ENCODE data around the gene BMPR1B.
"Not testable (repeated sequence)": the region's sequence is repeated elsewhere in the genome, so short reads cannot be mapped to it uniquely, and the experiment has no call there.

Gene BMPR1B

DNA sequence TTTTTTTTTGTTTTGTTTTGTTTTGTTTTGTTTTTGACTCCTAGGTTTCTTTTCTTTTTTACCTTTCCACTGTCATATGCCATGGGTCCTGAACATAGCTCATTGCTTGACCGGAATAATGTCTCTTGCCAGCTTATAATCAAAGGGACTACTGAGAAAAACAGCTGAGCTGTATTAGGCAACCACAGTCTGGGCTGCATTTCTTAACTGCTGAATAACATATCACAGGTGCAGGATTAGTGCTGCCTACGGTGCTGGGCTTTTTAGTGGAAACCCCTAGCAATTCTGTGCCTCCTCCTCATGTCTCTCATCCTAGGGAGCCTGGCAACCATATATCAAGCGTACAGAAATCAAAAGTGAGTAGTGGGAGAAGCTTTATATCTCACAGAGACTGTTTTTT lies 333.5 kb downstream of the BMPR1B start:
- no peak for DNase-seq (ENCODE audit: low spot score)

DNA sequence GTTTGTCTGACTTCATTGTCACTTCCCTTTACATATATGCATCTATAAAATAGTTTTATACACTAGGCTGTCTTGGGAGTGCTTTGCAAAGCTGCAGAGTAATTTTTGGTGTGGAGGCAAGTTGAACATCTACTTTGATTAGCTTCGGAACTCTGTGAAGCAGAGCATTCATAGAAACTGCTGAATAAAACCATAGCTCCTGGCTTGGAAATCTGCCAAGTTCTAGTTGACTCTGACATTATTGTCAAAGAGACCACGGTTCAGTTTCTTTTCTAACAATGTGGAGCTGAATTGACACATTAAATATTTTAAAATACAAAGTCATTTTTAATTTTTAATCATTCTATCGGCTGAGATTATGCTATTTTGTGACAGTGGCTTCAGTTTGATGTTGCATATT lies 335.0 kb downstream of the BMPR1B start:
- no peak for DNase-seq (ENCODE audit: low spot score)

DNA sequence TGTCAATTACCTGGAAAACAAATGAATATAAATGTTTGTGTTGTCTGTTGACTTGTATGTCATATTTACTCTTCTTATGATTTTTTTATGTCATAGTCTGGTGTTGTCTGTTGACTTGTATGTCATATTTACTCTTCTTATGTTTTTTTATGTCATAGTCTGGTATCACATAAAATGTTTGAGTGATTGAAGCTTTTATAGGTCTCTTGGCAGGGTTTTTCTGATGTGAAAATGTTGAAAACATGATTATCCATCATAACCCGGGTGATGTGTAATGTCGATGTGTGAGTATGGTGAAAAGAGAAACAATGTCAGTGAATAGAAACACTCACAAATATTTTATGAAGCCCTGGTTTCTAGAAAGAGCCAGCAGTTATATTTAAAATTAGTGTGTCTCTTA lies 335.7 kb downstream of the BMPR1B start:
- no peak for DNase-seq (ENCODE audit: low spot score)

DNA sequence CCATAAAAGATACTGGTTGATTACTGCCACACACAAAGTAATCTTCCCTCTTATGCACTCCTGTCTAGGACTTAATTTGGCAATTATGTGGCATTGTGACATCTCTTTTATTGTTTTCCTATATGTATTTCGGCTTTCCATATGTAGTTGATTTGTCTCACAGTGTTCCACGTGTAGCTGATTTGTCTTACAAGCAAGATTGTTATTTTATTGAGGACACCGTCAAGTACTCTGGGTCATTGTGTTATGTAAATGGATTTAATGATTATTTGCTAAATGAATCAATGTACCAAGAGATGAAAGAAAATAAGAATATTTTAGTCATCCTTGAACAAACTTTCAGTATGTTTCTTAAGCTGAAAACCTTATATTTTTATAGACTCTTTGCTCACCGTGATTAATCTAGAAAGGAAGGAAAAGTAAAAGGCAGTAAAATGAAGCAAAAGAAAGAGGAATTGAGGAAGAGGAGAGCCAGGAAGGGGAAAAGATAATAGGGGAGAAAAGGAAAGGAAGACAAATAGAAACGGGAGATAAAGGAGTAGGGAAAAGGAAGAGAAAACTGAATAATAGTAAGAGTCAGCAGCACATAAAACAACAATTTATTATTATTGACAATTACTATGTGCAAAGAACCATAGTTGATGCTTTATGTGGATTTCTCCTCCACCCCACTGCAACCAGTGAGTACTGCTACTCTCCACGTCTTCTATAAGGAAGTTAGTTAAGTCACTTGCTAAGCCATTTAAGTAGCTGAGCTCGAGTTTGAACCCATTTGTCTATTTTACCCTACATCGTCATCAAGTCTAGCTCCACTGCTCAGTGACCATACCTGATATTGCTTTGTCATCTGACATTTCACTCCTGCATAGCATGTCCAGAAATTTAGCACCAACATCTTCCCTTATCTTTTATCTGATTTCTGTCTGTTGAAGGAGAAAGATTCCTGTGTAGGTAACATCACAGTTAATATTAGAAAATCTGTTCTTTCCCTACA lies 336.5 kb downstream of the BMPR1B start:
- DNase-seq (ENCODE audit: low spot score): no peak

DNA sequence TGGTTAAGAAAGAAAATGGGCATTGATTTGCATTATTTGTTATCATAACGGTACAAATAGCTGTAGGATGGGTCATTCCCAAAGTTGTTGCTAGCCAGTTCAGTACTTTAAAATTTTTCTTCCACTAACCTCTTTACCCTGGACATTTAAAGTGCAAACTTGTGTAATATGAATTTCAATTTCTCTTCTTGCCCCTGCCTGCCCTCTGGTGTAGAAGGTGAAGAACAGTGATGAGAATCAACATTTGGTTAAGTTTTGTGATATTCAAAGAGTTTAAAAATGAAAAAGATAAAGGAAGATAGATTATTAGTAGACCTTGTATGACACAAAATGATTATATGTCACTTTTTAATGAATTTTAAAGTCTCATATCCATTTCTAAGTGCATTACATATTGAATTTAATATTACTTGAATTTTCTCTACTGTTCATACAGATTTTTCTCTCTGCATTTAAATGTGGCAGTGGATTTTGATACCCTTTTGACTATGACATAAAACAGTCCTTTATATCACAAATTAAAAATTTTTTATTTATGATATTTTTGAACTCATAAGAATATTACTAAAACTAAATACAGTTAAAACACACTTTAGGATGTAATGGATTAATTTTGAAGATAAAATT lies 337.7 kb downstream of the BMPR1B start:
- peak; percentile 13 for DNase-seq (ENCODE audit: low spot score)

DNA sequence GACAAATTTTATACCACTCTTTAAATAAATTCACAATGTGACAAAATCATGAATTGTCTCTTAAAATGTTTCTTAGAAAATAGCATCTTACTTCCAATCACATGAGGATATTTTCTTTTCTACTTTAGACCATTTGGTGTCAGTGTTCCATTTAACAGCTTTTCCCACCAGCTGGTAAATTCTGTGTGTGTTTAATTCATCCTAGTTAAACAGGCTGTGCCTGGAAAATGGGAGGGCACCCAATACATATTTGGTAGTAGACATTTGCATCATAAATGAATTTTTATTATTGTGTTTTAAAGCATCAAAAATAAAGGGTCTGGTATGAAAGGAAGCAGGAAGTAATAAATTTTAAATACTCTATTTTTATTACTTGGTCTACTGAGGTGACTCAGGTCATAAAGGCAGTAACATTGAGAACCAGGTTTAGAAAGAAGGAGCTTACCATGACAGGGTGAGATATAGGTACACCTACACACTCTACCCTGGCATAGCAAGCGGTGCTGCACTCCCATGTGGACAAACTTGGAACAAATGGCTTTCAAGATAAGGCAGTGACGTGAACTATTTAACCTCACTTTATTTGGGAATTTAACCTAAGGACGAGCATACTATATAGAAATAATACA lies 344.5 kb downstream of the BMPR1B start:
- DNase-seq (ENCODE audit: low spot score): no peak

DNA sequence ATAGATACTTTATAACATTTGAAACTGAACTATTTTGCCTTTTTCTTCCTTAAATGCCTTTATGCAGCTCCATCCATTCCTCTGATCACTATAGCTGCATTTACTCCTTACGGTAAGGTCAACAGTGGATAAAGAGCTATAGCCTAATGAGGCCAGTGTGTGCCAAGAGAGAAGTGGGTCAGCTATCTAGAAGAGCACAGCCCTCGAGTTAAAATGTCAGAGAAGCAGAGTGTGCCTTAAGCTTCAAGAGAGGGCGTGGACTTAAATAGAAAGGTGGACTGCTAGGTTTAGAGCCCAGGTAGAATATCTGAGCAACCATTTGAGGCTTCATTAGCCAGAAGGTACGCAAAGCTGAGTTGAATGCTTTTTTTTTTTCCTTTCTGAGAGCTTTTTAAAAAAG lies 347.4 kb downstream of the BMPR1B start:
- DNase-seq (ENCODE audit: low spot score): no peak

DNA sequence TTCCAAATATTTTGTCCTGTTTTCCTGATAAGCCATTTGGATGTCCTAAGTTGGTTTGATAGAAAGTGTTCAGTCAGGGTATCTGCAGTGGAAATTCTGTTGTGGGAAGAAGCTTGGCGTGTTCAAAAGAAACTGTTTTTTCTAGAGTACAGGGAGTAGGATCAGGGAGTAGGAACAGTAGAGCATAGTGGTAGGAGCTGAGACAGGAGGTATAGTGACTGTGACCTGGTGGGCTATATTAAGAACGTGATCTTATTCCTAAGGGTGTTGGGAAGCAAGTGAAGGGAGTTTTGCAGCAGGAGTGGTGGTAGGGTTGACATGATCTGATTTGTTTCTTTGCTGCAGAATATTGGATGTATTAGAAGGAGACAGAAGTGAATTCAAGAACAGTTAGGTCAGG lies 348.2 kb downstream of the BMPR1B start:
- no peak for DNase-seq (ENCODE audit: low spot score)

DNA sequence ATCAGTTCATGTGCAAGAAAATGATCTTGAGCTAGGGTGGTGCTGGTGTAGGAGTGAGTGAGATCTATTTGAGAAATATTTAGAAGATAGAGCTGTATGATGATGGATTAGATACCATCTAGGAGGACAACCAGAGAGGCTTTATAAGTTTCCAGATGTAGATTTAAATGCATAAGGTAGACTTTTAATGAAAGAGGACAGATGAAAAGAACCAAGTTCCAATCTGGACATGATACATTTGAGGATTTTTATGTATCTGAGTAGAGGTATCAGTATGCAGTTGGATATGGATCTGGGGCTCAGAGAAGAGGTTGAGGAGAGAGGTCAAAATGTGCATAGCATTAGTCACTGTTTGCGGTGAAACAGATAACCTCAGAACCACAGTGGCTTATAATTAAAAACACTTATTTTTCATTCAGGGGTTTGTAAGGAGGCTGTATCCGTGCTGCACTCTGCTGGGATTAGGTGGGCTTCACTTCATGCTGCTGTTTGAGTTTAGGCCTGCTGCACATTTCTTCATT lies 348.7 kb downstream of the BMPR1B start:
- DNase-seq (ENCODE audit: low spot score): no peak

DNA sequence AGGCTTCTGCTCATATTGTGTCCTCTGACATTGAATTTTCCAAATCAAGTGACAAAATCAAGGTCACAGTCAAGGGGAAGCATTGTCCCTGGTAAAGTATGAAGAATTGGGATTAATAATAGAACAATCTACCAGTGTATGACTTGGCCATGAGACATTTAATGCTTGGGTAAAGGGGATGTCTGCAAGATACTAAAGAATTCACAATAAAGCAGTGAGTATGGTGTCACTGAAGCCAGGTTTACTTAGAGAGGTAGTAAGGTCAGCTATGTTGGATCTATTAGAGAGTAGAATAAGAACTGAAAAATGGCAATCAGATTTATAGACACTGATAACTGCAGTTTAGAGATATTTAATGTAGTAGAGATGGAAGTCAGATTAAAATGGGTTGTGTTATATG lies 349.2 kb downstream of the BMPR1B start:
- no peak for DNase-seq (ENCODE audit: low spot score)

DNA sequence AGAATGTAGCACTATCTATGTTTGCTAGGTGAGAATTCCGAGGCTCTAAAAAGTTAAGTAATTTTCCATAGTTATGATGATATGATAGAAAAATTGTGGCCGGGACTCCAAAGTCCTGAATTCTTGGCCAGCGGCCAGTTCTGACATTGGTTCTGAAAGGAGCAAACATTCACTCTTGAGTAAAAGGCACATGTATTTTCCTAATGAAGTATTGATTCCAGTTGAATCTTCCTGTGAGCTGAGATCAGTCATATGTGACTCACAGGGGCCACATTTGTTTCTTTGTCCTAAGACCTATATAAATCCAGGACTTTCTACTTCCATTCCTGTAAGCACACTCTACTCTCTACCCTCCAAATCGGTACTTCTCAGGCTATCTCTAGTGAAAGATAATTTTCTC lies 349.9 kb downstream of the BMPR1B start:
- DNase-seq (ENCODE audit: low spot score): peak; percentile 10

DNA sequence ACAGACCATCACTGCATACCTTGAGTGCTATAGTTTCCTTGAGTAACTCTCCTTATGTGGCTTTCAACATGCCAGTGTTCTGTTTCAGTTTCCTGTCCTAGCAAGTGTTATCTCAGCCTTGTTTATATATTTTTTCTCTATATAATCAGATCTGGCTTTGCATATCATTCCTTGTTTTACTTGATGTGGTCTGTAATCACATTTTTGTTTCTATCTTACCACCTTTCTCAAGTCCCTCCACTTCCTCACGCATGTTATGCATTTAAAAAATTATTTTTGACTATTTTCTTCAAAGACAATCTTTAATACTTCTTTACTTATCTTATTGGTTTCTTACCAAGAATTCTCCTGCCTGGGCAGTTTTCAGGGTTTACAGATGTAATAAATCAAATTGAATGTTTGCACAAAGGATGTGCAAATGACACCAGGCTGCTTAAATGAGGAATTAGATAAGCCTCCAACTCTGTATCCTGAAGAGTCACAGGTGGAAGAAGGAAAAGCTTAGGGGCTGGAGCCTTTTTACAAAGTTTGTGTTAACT lies 351.2 kb downstream of the BMPR1B start:
- no peak for DNase-seq (ENCODE audit: low spot score)

DNA sequence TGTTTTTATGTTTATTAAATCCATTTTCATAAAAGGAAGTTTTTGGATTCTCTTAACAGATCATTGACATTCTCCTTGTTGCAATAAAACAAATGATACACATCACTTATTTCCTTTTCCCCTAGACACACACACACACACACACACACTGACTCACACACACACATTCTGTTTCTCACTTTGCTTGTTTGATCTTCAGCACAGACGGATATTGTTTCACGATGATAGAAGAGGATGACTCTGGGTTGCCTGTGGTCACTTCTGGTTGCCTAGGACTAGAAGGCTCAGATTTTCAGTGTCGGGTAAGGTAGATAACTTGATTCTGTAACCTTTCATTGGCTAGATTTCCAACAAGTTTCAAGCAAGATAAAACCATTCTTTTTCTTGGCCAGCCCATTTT lies 356.8 kb downstream of the BMPR1B start:
- no peak for DNase-seq (ENCODE audit: low spot score)

DNA sequence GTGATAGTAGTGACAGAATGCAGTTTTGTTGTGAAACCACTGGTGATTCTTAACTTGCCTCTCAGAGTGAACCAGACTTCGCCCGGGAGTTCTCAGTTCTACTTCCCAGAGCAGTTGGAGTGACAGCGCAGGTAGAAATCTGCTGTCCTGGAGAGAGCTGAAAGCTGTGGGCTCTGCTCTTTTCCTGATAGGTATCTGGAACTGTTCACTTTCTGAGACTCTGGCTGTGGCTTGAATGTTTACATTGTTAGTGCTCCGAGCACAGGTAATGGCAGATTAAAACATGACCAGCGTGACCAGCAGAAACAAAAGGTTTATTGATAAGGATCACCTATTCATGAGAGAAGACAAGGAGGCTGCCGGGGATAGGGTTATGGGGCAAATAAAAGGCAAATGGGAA lies 360.7 kb downstream of the BMPR1B start:
- DNase-seq (ENCODE audit: low spot score): no peak

DNA sequence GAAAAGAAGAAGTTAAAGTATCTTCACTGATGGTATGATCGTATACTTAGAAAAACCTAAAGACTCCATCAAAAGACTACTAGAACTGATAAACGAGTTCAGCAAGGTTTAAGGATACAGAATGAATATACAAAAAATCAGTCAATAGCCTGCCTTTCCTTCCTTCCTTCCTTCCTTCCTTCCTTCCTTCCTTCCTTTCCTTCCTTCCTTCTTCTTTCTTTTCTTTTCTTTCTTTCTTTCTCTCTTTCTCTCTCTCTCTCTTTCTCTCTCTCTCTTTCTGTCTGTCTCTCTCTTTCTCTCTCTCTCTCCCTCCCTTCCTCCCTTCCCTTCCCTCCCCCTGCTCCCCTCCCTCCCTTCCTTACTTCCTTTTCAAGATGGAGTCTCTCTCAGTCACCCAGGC lies 362.7 kb downstream of the BMPR1B start:
- no peak for DNase-seq (ENCODE audit: low spot score)

DNA sequence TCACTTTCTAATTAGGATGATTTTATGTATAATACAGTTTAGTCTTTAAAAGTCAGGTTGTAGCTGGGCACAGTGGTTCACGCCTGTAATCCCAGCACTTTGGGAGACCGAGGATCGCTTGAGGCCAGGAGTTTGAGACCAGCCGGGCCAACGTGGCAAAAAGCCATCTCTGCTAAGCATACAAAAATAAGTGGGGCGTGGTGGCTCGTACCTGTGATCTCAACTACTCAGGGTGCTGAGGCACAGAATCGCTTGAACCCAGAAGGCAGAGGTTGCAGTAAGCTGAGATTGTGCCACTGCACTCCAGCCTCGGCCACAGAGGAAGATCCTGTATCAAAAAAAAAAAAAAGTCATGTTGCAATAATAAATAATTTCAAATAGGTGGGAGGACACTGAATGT lies 364.2 kb downstream of the BMPR1B start:
- no peak for DNase-seq (ENCODE audit: low spot score)

DNA sequence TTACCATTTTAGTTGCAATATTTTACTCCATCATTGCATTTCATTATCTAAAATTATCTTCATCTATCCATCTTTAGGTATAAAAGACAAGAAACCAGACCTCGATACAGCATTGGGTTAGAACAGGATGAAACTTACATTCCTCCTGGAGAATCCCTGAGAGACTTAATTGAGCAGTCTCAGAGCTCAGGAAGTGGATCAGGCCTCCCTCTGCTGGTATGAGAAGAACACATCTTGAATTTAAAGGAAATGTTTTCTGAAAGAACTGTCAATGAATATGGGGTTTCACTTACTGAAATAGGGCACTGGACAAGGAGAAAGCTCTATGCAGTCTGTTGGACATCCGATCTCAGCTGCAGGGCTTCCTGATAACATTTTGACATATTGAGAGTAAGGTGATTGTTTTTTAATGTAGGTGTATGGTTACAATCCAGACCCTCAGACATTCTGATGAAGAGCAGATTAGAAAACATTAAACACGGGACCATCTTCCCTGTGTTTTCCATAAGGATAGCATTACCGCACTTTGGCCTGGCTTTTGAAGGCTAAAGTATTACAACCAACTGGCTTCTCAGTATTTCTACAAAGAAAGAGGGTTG lies 367.2 kb downstream of the BMPR1B start:
- DNase-seq (ENCODE audit: low spot score): peak; percentile 50

DNA sequence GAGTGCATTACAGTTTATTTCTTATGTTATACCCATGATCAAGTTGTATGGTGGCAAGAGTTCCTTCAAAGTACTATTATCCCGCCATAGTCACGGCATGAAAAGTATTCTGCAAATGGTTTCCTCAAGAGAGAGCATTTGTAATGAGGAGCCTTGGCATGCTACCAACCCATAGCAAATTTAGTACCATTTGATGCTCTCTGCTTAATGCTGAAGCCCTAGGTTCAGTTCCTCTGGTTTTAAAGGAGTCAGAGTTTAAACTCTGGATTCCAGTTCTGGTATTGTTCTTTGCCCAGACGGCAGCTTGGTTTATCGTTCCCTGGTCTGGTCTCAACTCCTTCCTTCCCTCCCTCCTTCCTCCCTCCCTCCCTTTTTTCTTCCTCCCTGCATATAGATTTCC lies 371.3 kb downstream of the BMPR1B start:
- no peak for DNase-seq (ENCODE audit: low spot score)

DNA sequence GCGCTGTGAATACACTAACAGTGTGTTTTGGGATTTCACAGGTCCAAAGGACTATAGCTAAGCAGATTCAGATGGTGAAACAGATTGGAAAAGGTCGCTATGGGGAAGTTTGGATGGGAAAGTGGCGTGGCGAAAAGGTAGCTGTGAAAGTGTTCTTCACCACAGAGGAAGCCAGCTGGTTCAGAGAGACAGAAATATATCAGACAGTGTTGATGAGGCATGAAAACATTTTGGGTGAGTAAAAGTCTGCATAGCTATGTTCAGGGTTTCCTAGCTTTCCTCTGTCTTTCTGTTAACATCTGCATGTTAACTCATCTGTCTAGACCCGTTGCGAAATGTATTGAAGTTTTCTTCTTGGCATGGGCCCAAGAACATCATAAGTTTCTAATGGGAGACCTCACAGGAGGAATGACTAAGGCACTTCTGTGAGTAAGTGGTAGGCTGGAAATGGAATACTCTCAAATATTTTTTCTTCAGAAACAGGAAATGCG lies 372.1 kb downstream of the BMPR1B start:
- DNase-seq (ENCODE audit: low spot score): peak; percentile 76

DNA sequence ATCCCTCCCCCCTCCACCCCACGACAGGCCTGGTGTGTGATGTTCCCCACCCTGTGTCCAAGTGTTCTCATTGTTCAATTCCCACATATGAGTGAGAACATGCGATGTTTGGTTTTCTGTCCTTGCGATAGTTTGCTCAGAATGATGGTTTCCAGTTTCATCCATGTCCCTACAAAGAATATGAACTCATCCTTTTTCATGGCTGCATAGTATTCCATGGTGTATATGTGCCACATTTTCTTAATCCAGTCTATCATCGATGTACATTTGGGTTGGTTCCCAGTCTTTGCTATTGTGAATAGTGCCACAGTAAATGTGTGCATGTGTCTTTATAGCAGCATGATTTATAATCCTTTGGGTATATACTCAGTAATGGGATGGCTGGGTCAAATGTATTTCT lies 376.3 kb downstream of the BMPR1B start:
- not testable (repeated sequence) for DNase-seq (ENCODE audit: low spot score)

DNA sequence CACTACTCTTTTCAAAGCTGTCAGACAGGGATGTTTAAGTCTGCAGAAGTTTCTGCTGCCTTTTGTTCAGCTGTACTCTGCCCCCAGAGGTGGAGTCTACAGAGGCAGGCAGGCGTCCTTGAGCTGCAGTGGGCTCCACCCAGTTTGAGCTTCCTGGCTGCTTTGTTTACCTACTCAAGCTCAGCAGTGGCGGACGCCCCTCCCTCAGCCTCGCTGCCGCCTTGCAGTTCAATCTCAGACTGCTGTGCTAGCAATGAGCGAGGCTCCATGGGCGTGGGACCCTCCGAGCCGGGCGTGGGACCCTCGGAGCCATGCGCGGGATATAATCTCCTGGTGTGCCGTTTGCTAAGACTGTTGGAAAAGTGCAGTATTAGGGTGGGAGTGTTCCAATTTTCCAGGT lies 381.7 kb downstream of the BMPR1B start:
- DNase-seq (ENCODE audit: low spot score): not testable (repeated sequence)

DNA sequence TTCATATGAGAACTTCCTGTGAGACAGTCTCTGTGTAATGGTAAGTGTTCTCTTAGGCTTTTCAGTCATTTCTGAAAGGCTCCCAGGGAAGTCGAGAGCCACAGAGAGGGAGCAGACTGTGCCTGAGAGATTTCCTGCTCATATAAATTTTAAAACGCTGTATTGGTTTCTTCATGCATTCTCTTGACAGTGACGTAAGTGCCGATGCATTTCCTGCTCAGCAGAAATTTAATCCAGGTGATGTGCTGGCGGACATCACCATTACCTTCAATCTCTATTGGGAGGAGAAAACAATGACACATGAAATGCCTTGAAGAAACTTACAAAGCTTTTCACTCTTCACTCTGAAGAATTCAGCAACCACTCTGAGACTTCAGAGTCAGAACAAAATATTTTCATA lies 383.6 kb downstream of the BMPR1B start:
- DNase-seq (ENCODE audit: low spot score): no peak

All from AG08396 (cell line).